ENCODE data around the gene TMEM44.

GRCh38 chr3:194609601-194610000 is 23.6 kb downstream of the TMEM44 start:
- TF ChIP-seq CTCF (IDR thresholded peaks at IDR 0.05) (no peak), POLR2A (IDR thresholded peaks at IDR 0.05) (no peak)
